Measurements from ENCODE around the gene FRG2C.

- TF ChIP-seq POLR2A (IDR thresholded peaks at IDR 0.05) (no peak), POLR2AphosphoS5 (IDR thresholded peaks at IDR 0.05) (no peak)
Measured at GRCh38 chr3:75692061-75692460, 27.9 kb downstream of the FRG2C start.
